T47D (cell line): ENCODE data around the gene FMNL2.

Experiments used
- DNase-seq, 2 experiments: peaks; one replicate each; pipeline versions ENCODE4 v3.0.0 to v3.0.0-alpha.2; 2011 to 2012; ENCODE audit warnings: low read depth in 1 of 2, low spot score in 1 of 2
- JUND ChIP-seq: IDR thresholded peaks from 2 replicates; pipeline ENCODE4 v1.6.1; 2012; ENCODE audit warnings: low read depth
- in situ Hi-C: cut with HindIII; loops from 2 replicates; pipeline ENCODE4 v1.10.0; 2016; ENCODE audit warnings: low sequenced_read_pairs, low pct_unique_long_range_greater_than_20kb

The FMNL2 gene

DNA sequence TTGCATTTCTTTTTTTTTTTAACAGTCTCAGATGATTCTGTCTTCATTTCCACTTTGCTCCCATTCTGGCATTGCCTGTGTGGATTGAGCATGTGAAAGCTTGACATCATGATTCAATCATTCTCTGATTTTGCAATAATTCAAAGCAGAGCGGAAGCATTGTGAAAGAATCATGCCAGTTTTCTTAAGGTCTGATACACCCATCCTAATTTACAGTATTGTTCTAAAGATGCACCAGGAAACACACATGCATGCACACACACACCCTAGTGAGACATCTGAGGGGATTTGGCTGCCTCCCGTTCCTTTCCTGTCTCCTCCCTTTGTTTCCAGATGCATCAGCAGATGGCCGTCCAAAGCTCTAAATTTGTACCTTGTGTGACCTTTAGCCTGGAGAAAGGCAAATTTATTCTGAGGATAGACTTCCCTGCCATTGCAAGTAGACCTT lies 97.3 kb downstream of the FMNL2 start:
- in situ Hi-C loops = no loop called here
- DNase-seq = no peak

GRCh38 chr2:152432765-152433164 lies 97.8 kb downstream of the FMNL2 start:
- no peak for TF ChIP-seq JUND
- DNase-seq = no peak
- in situ Hi-C loops = no loop called here

More for the DNA sequence above, 97.3 kb downstream of the FMNL2 start:
- TF ChIP-seq JUND = no peak

- in situ Hi-C loops = no loop called here
- no peak for DNase-seq
- TF ChIP-seq JUND = no peak
Observed at GRCh38 chr2:152433289-152433688, 98.3 kb downstream of the FMNL2 start.

GRCh38 chr2:152433791-152434190 lies 98.8 kb downstream of the FMNL2 start:
- in situ Hi-C loops = no loop called here
- TF ChIP-seq JUND = no peak
- DNase-seq = no peak

- no peak for DNase-seq
- no peak for TF ChIP-seq JUND
- in situ Hi-C loops = no loop called here
Observed at GRCh38 chr2:152434395-152435182, 99.6 kb downstream of the FMNL2 start.

DNA sequence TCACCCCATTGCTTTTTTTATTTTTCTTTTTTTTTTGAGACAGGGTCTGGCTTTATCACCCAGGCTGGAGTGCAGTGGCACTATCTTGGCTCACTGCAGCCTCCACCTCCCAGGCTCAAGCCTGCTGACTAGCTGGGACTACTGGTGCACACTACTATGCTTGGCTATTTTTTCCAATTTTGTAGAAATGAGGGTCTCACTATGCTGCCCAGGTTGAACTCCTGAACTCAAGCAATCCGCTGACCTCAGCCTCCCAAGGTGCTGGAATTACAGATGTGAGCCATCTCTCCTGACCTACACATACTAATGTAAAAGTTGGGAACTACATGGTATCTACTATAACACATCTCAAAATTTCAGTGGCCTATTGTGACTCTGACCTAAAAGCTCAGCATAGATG lies 101.2 kb downstream of the FMNL2 start:
- in situ Hi-C loops = no loop called here
- no peak for DNase-seq
- no peak for TF ChIP-seq JUND

DNA sequence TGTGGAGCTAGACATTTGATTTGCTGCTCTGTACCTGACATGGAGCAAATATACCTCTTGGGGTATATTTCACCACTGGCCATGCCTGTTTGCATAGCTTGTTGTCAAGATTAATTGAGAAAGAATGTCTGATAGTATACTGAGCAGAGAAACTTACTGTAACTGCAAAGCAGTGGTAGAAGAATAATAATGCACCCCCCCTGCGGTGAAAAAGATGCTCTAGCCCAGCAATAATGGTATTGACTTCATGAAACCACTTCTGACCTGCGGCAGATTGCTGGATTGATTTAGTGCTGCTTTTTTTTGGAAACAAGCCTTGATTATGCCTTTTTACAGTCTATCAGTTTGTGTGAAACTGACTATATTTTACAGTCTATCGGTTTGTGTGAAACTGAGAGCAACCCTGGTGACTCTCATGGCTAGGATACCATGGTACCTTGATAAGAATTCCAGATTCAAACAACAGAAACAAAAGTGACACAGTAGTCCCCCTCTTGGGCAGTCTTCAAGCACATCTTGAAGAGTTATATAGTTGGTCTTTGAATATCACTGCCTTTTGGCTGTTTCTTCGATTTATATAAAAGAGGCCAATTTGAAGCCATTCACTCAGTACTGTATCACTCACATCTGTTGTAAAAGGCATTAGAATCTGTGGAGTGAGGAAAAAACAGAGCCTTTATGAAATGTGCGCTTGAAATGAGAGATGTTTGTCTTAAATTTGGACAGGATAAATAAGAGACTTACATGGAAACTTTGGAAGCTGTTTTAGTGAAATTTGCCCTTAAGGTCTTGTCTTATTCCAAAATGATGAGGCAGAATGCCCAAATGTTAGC lies 102.5 kb downstream of the FMNL2 start:
- no peak for TF ChIP-seq JUND
- in situ Hi-C loops = no loop called here
- no peak for DNase-seq

DNA sequence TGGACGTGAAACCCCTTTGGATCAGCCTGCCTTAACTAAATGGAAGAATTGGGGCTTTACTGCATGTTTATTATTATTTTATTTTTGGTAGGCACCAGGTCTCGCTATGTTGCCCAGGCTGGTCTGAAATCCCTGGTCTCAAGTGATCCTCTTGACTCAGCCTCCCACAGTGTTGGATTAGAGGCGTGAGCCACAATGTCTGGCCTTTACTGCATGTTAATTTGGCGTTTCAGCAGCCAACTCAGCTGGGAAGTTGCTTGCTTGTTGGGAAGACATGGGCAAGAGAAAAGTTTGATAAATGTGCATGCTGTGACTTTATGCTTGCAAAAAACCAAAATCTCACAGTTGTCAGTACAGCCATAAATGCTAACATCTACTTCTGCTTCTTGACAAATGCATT lies 105.1 kb downstream of the FMNL2 start:
- in situ Hi-C loops = no loop called here
- DNase-seq = no peak
- TF ChIP-seq JUND = no peak

- no peak for DNase-seq
- no peak for TF ChIP-seq JUND
- in situ Hi-C loops = no loop called here
Observed at GRCh38 chr2:152440460-152440859, 105.5 kb downstream of the FMNL2 start.

GRCh38 chr2:152441961-152442360 lies 107.0 kb downstream of the FMNL2 start:
- in situ Hi-C loops = no loop called here
- DNase-seq = no peak
- no peak for TF ChIP-seq JUND

DNA sequence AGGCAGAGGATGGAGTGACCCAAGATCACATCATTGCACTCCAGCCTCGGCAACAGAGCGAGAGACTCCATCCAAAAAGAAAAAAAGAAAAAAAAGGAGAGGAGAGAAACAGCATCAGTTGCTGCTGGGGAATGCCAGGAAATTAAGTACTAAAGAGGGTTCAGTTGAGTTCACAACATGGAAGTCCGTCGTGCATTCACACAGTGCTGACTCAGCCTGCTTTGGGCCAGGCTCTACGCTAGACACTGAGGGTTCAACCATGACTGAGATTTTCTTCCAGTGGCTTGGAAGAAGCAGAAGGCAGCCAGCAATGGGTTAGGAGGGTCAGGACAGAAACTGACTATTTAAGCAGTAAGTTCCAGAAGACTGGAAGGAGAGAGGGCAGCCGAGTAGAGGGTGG lies 108.8 kb downstream of the FMNL2 start:
- in situ Hi-C loops = no loop called here
- DNase-seq = no peak
- TF ChIP-seq JUND = no peak

DNA sequence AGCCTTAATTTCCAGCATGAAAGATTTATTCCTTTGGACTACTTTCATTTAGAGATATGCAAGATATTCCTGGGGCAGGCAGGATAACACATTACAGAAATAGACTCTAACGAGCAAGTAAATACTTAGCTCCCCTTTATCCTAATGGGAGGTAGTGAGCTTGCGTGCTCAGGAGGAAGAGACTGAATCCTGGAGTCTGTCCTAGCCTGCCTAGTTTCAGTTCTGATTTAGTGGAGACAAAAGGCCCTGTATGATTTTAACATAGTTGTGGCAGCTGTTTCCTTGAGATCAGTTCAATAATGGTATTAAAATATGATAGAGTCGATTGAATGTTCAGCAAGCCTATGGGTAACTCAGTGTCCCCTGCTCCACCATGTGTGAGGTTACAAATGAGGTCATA lies 109.5 kb downstream of the FMNL2 start:
- in situ Hi-C loops = no loop called here
- no peak for DNase-seq
- TF ChIP-seq JUND = no peak

- no peak for DNase-seq
- in situ Hi-C loops = no loop called here
- no peak for TF ChIP-seq JUND
Observed at GRCh38 chr2:152445375-152445774, 110.4 kb downstream of the FMNL2 start.
